ENCODE measurements around the gene CDC34. TPM values are rescaled to one million over a fixed set of nuclear protein-coding genes. Genes with fewer than 3 reads are reported as not detected.
"Not testable (repeated sequence)": the region's sequence is repeated elsewhere in the genome, so short reads cannot be mapped to it uniquely, and the experiment has no call there.

CDC34 gene
- total and polyA plus RNA-seq, 9 of the 15 experiments (the other 6 are each of a cell fraction or from before 2014, with no cell fraction given) = 0.80 to 203 (median 65.5) TPM

- TF ChIP-seq POLR2G (IDR thresholded peaks at IDR 0.05; ENCODE audit: low read depth, low read length) (peak; percentile 64), HNRNPL (IDR thresholded peaks at IDR 0.05; ENCODE audit: low read depth, low read length) (0 out of 2 replicates have a peak, but pooled peaks have one; percentile 38)
- H3K9me1 ChIP-seq (ENCODE audit: control insufficient read depth, insufficient read depth, low read length); H3K27me3 ChIP-seq (ENCODE audit: control insufficient read depth in 2 of 2, insufficient read depth in 2 of 2, low read length in 2 of 2); in situ Hi-C loops (cut with MboI); H3K27ac ChIP-seq (ENCODE audit: extremely low read depth, low read depth, low read length); H3K4me2 ChIP-seq (ENCODE audit: insufficient read depth, low read length); BruUV-seq (replicated peaks); FAIRE-seq; H2AFZ ChIP-seq (ENCODE audit: low read depth, low read length); H3K9me3 ChIP-seq (replicated peaks; ENCODE audit: control insufficient read depth, insufficient read depth, low read depth, low read length); DNase-seq (ENCODE audit: extremely low read depth in 1 of 4, low spot score in 3 of 4); ATAC-seq; CTCF ChIA-PET (ENCODE audit: low intra/inter-chr PET ratio); H3K79me2 ChIP-seq (ENCODE audit: control insufficient read depth, insufficient read depth, low read length); H3K4me3 ChIP-seq; H3K9ac ChIP-seq (ENCODE audit: insufficient read depth in 1 of 2, low read depth in 2 of 2, low read length in 2 of 2): not testable (repeated sequence)
- H4K20me1 ChIP-seq (replicated peaks; ENCODE audit: control insufficient read depth, insufficient read depth, low read length) = peaks cover 23% of the 10 kb centered on the region
- 81% methylated on average over 23 of the region's 34 CpGs for WGBS (ENCODE audit: insufficient coverage, low coverage, missing lambda C conversion rate)
- H3K4me1 ChIP-seq (replicated peaks in 1 of 2; ENCODE audit: control insufficient read depth in 2 of 2, insufficient read depth in 2 of 2, low read length in 2 of 2) = peaks cover 3 to 84% of the 10 kb centered on the region in 2 experiments; a peak in 3 of 5 replicates
- POLR2A ChIA-PET = interaction anchor here (1.1 to 3.1 kb wide), 7 partner anchors 11 to 149 kb away, joined by 3 to 41 read pairs (median 5); partner anchors contain the start of genes BSG and CDC34
- H3K36me3 ChIP-seq (ENCODE audit: control insufficient read depth, insufficient read depth, low read length) = peaks cover 31% of the 10 kb centered on the region; the same call in 1 of the 3 replicates
- intact Hi-C loops (cut with micrococcal nuclease) = loop anchor here (10.0 kb wide), 2 partner anchors 50 to 150 kb away; partner anchors contain the start of gene CDC34
Observed at GRCh38 chr19:585146-585545, 53.6 kb downstream of the CDC34 start.

- H3K4me3 ChIP-seq = no peak overlapping the region
- H2AFZ ChIP-seq (ENCODE audit: low read depth, low read length) = no peak overlapping the region
- ChIA-PET POLR2A (interaction anchor here (0.7 to 3.1 kb wide), 7 partner anchors 11 to 148 kb away, joined by 3 to 41 read pairs (median 5); partner anchors contain the start of gene CDC34), CTCF (ENCODE audit: low intra/inter-chr PET ratio) (no interaction called here)
- peaks cover 0 to under 1% of the 10 kb centered on the region in 2 experiments; a peak in 1 of 5 replicates for H3K27me3 ChIP-seq (ENCODE audit: control insufficient read depth in 2 of 2, insufficient read depth in 2 of 2, low read length in 2 of 2)
- peaks cover 3 to 84% of the 10 kb centered on the region in 2 experiments; a peak in 3 of 5 replicates for H3K4me1 ChIP-seq (replicated peaks in 1 of 2; ENCODE audit: control insufficient read depth in 2 of 2, insufficient read depth in 2 of 2, low read length in 2 of 2)
- in situ Hi-C loops (cut with MboI) (no loop called here), intact Hi-C loops (cut with micrococcal nuclease) (loop anchor here (10.0 kb wide), 2 partner anchors 51 to 149 kb away; partner anchors contain the start of gene CDC34)
- H3K27ac ChIP-seq (ENCODE audit: extremely low read depth, low read depth, low read length) = no peak overlapping the region
- ATAC-seq (no peak), FAIRE-seq (no peak), DNase-seq (ENCODE audit: extremely low read depth in 1 of 4, low spot score in 3 of 4) (peak in 1 of 4 experiments; percentile 37)
- 22% methylated on average over 6 of the region's 10 CpGs for WGBS (ENCODE audit: insufficient coverage, low coverage, missing lambda C conversion rate)
- H3K9me3 ChIP-seq (replicated peaks; ENCODE audit: control insufficient read depth, insufficient read depth, low read depth, low read length) = no peaks in the 10 kb centered on the region
- no peaks in the 10 kb centered on the region for H3K79me2 ChIP-seq (ENCODE audit: control insufficient read depth, insufficient read depth, low read length)
- H4K20me1 ChIP-seq (replicated peaks; ENCODE audit: control insufficient read depth, insufficient read depth, low read length) = peaks cover 23% of the 10 kb centered on the region
- peaks cover 26% of the 10 kb centered on the region; the same call in 1 of the 3 replicates for H3K36me3 ChIP-seq (ENCODE audit: control insufficient read depth, insufficient read depth, low read length)
- no peak overlapping the region for H3K4me2 ChIP-seq (ENCODE audit: insufficient read depth, low read length)
- peak overlapping the region in 1 of 2 experiments; percentile 12; a peak in 1 of 4 replicates for H3K9ac ChIP-seq (ENCODE audit: insufficient read depth in 1 of 2, low read depth in 2 of 2, low read length in 2 of 2)
- no TSS peak for BruUV-seq (replicated peaks)
- no peaks in the 10 kb centered on the region for H3K9me1 ChIP-seq (ENCODE audit: control insufficient read depth, insufficient read depth, low read length)
- peak; percentile 27; the same call in 1 of the 2 replicates for TF ChIP-seq ATF3 (IDR thresholded peaks at IDR 0.05)
- TF ChIP-seq ATF3 (CRISPR knock-in tag; conservative IDR thresholded peaks at IDR 0.05) = no peak
- 0 out of 2 replicates have a peak, but pooled peaks have one; percentile 17 for TF ChIP-seq JUND (IDR thresholded peaks at IDR 0.05; ENCODE audit: borderline replicate concordance, low read depth, low read length)
- TF ChIP-seq JUND (tag; IDR thresholded peaks at IDR 0.05; ENCODE audit: borderline replicate concordance, low read depth, low read length) = no peak
- TF ChIP-seq KAT7 (CRISPR knock-in tag; IDR thresholded peaks at IDR 0.05; ENCODE audit: borderline replicate concordance) = peak; percentile 54; the same call in 1 of the 2 replicates
- peak; percentile 30; the same call in 1 of the 2 replicates for TF ChIP-seq ZNF263 (CRISPR knock-in tag; IDR thresholded peaks at IDR 0.05; ENCODE audit: borderline replicate concordance)
- TF ChIP-seq ZKSCAN1 (IDR thresholded peaks at IDR 0.05; ENCODE audit: low read depth, low read length) = no peak
- peak; percentile 40 for TF ChIP-seq SNRNP70 (optimal IDR thresholded peaks at IDR 0.05; ENCODE audit: low read depth, low read length)
- no peak for TF ChIP-seq ZNF507 (tag; conservative IDR thresholded peaks at IDR 0.05)
- TF ChIP-seq DEAF1 (CRISPR knock-in tag; IDR thresholded peaks at IDR 0.05) = no peak
Observed at GRCh38 chr19:585551-586110, 54.1 kb downstream of the CDC34 start.

Measured in K562 (cell line).